SK-N-SH treated with all-trans-retinoic acid at 6 μM for 48 hours (cell line): ENCODE data around the gene GGA2.

ENCODE experiments used
- ATAC-seq: fragments of 200-7000 bp; cut with Tn5 transposase; 3 replicates; pipeline ENCODE4 v1.9.1; 2020; ENCODE audit warnings: mild to moderate bottlenecking, moderate library complexity
- ARNTL ChIP-seq: fragments of 450-650 bp; formaldehyde crosslinking; IDR thresholded peaks from 2 replicates; pipeline ENCODE4 v1.5.0; 2020; ENCODE audit warnings: low read depth, mild to moderate bottlenecking, moderate library complexity, borderline replicate concordance
- BACH2 ChIP-seq: fragments of 250-450 bp; sonication (Bioruptor Pico); IDR thresholded peaks from 2 replicates; pipeline ENCODE4 v1.9.0; 2021; ENCODE audit warnings: mild to moderate bottlenecking, borderline replicate concordance
- CSDC2 ChIP-seq: fragments of 250-450 bp; sonication (Bioruptor Pico); IDR thresholded peaks from 2 replicates; pipeline ENCODE4 v1.5.0; 2020; ENCODE audit warnings: mild to moderate bottlenecking, moderate library complexity
- ESRRG ChIP-seq: fragments of 250-450 bp; sonication (Bioruptor Pico); IDR thresholded peaks from 2 replicates; pipeline ENCODE4 v1.6.1; 2021; ENCODE audit warnings: mild to moderate bottlenecking
- GLIS3 ChIP-seq: fragments of 250-450 bp; sonication (Bioruptor Pico); IDR thresholded peaks from 2 replicates; pipeline ENCODE4 v1.5.0; 2020; ENCODE audit warnings: mild to moderate bottlenecking, moderate library complexity
- ISL1 ChIP-seq: fragments of 250-450 bp; sonication (Bioruptor Pico); IDR thresholded peaks from 2 replicates; pipeline ENCODE4 v2.1.2; 2022; ENCODE audit warnings: mild to moderate bottlenecking, moderate library complexity
- OSR1 ChIP-seq: fragments of 250-450 bp; sonication (Bioruptor Pico); IDR thresholded peaks from 2 replicates; pipeline ENCODE4 v1.8.0; 2022; ENCODE audit warnings: moderate library complexity, mild to moderate bottlenecking, inconsistent platforms
- PATZ1 ChIP-seq: fragments of 250-450 bp; sonication (Bioruptor Pico); IDR thresholded peaks from 2 replicates; pipeline ENCODE4 v1.8.0; 2020; ENCODE audit warnings: mild to moderate bottlenecking, moderate library complexity, borderline replicate concordance
- PPARA ChIP-seq: fragments of 250-450 bp; sonication (Bioruptor Pico); IDR thresholded peaks from 2 replicates; pipeline ENCODE4 v1.5.0; 2020; ENCODE audit warnings: mild to moderate bottlenecking, borderline replicate concordance
- RARB ChIP-seq: fragments of 250-450 bp; sonication (Bioruptor Pico); IDR thresholded peaks from 2 replicates; pipeline ENCODE4 v1.8.0; 2021; ENCODE audit warnings: mild to moderate bottlenecking, moderate library complexity
- SNAI2 ChIP-seq: fragments of 250-450 bp; sonication (Bioruptor Pico); IDR thresholded peaks from 2 replicates; pipeline ENCODE4 v1.5.0; 2020; ENCODE audit warnings: mild to moderate bottlenecking, moderate library complexity
- TCF4 ChIP-seq: fragments of 250-450 bp; sonication (Bioruptor Pico); IDR thresholded peaks from 2 replicates; pipeline ENCODE4 v1.8.0; 2021; ENCODE audit warnings: mild to moderate bottlenecking, moderate library complexity, borderline replicate concordance
- TOX ChIP-seq: fragments of 250-450 bp; sonication (Bioruptor Pico); IDR thresholded peaks from 2 replicates; pipeline ENCODE4 v1.8.0; 2021; ENCODE audit warnings: mild to moderate bottlenecking, moderate library complexity, borderline replicate concordance
- TSHZ2 ChIP-seq: fragments of 250-450 bp; sonication (Bioruptor Pico); IDR thresholded peaks from 2 replicates; pipeline ENCODE4 v1.5.0; 2020; ENCODE audit warnings: mild to moderate bottlenecking, moderate library complexity
- ZC3H10 ChIP-seq: fragments of 250-450 bp; sonication (Bioruptor Pico); IDR thresholded peaks from 2 replicates; pipeline ENCODE4 v1.5.1; 2021; ENCODE audit warnings: mild to moderate bottlenecking, moderate library complexity
- ZFP3 ChIP-seq: fragments of 250-450 bp; sonication (Bioruptor Pico); IDR thresholded peaks from 2 replicates; pipeline ENCODE4 v1.5.0; 2020; ENCODE audit warnings: mild to moderate bottlenecking, moderate library complexity
- ZNF565 ChIP-seq: fragments of 450-650 bp; formaldehyde crosslinking; conservative IDR thresholded peaks from 2 replicates; pipeline ENCODE4 v1.5.0; 2020; ENCODE audit warnings: low read depth, mild to moderate bottlenecking, moderate library complexity
- ZNF70 ChIP-seq: fragments of 450-650 bp; formaldehyde crosslinking; IDR thresholded peaks from 2 replicates; pipeline ENCODE4 v1.5.0; 2020; ENCODE audit warnings: mild to moderate bottlenecking, moderate library complexity
- ZNF8 ChIP-seq: fragments of 450-650 bp; formaldehyde crosslinking; IDR thresholded peaks from 2 replicates; pipeline ENCODE4 v1.5.0; 2020; ENCODE audit warnings: mild to moderate bottlenecking, moderate library complexity
- TF ChIP-seq, protein P1 (sequence below): fragments of 250-450 bp; sonication (Bioruptor Pico); IDR thresholded peaks from 2 replicates; pipeline ENCODE4 v1.5.1; 2021; ENCODE audit warnings: mild to moderate bottlenecking, moderate library complexity
- TF ChIP-seq, protein P2 (sequence below): fragments of 250-450 bp; sonication (Bioruptor Pico); IDR thresholded peaks from 2 replicates; pipeline ENCODE4 v1.8.0; 2021; ENCODE audit warnings: low read depth, mild to moderate bottlenecking, moderate library complexity, borderline replicate concordance

Gene GGA2

GRCh38 chr16:23494188-23494587 lies 16.1 kb downstream of the GGA2 start:
- no peak for ATAC-seq
- TF ChIP-seq ZFP3, result no peak
- no peak for TF ChIP-seq OSR1
- no peak for TF ChIP-seq SNAI2 (CRISPR knock-in tag)
- no peak for TF ChIP-seq ZNF565 (CRISPR knock-in tag)
- TF ChIP-seq GLIS3 (CRISPR knock-in tag), result no peak
- no peak for TF ChIP-seq TOX (CRISPR knock-in tag)
- no peak for TF ChIP-seq TCF4 (CRISPR knock-in tag)
- no peak for TF ChIP-seq RARB
- no peak for TF ChIP-seq ARNTL (CRISPR knock-in tag)
- TF ChIP-seq TSHZ2 (CRISPR knock-in tag), result no peak

- TF ChIP-seq ZNF70 (no peak), TSHZ2 (CRISPR knock-in tag) (no peak), GLIS3 (CRISPR knock-in tag) (no peak)
- peak; percentile 66 for ATAC-seq
Measured at GRCh38 chr16:23491490-23492391, 18.6 kb downstream of the GGA2 start.

DNA sequence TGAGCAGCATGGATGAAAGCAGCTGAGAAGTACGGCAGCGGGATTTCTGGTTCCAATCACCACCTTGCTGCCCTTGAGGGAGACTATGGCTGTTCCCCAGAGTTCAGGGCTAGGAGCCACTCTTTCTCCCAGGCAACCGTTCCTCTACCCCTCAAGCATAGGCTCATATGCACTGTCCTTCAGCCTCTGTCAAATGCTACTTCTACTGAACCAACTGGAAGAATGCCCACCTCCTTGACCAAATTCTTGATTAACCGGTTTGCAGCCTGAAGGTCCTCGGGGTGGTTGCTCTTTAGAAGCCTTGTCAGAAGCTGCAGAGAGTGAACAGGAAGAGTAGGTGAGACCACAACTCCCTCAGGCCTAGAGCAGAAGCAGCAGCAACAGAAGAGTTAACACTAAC lies 23.8 kb downstream of the GGA2 start:
- ATAC-seq, result no peak
- no peak for TF ChIP-seq CSDC2 (CRISPR knock-in tag)

- TF ChIP-seq ESRRG (no peak), ZFP3 (no peak), ISL1 (CRISPR knock-in tag) (no peak), PATZ1 (CRISPR knock-in tag) (no peak), SNAI2 (CRISPR knock-in tag) (no peak), OSR1 (no peak), ZC3H10 (CRISPR knock-in tag) (no peak), TCF4 (CRISPR knock-in tag) (no peak), CSDC2 (CRISPR knock-in tag) (no peak), RARB (no peak), TSHZ2 (CRISPR knock-in tag) (no peak), BACH2 (CRISPR knock-in tag) (no peak), GLIS3 (CRISPR knock-in tag) (no peak), ZNF565 (CRISPR knock-in tag) (no peak), ZNF8 (CRISPR knock-in tag) (no peak), PPARA (CRISPR knock-in tag) (no peak), TOX (CRISPR knock-in tag) (no peak)
- TF ChIP-seq, protein P1, sequence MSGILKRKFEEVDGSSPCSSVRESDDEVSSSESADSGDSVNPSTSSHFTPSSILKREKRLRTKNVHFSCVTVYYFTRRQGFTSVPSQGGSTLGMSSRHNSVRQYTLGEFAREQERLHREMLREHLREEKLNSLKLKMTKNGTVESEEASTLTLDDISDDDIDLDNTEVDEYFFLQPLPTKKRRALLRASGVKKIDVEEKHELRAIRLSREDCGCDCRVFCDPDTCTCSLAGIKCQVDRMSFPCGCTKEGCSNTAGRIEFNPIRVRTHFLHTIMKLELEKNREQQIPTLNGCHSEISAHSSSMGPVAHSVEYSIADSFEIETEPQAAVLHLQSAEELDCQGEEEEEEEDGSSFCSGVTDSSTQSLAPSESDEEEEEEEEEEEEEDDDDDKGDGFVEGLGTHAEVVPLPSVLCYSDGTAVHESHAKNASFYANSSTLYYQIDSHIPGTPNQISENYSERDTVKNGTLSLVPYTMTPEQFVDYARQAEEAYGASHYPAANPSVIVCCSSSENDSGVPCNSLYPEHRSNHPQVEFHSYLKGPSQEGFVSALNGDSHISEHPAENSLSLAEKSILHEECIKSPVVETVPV (CRISPR knock-in tag), result no peak
- TF ChIP-seq, protein P2, sequence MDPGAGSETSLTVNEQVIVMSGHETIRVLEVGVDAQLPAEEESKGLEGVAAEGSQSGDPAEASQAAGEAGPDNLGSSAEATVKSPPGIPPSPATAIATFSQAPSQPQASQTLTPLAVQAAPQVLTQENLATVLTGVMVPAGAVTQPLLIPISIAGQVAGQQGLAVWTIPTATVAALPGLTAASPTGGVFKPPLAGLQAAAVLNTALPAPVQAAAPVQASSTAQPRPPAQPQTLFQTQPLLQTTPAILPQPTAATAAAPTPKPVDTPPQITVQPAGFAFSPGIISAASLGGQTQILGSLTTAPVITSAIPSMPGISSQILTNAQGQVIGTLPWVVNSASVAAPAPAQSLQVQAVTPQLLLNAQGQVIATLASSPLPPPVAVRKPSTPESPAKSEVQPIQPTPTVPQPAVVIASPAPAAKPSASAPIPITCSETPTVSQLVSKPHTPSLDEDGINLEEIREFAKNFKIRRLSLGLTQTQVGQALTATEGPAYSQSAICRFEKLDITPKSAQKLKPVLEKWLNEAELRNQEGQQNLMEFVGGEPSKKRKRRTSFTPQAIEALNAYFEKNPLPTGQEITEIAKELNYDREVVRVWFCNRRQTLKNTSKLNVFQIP (CRISPR knock-in tag), result no peak
- TF ChIP-seq, all 23 proteins: peak for 0
Measured at GRCh38 chr16:23485841-23486240, 24.5 kb downstream of the GGA2 start.

More at GRCh38 chr16:23485841-23486240, 24.5 kb downstream of the GGA2 start:
- no peak for ATAC-seq
